ENCODE measurements around the gene C1QTNF8. TPM values are rescaled to one million over a fixed set of nuclear protein-coding genes. Genes with fewer than 3 reads are reported as not detected.

Gene C1QTNF8
- total and polyA plus RNA-seq, 11 donors, result not detected

GRCh38 chr16:1103636-1103980 is 7.6 kb upstream of the C1QTNF8 start:
- intact Hi-C loops (cut with DNase I), result loop anchor here in 4 of 10 donors (1.0 to 2.0 kb wide), 4 partner anchors 47 to 392 kb away; no protein-coding TSS in a partner anchor
- Histone ChIP-seq H3K4me3 (no peak overlapping the region), H3K9me3 (no peaks in the 10 kb centered on the region), H3K4me1 (peaks cover 0 to 14% (median 6%) of the 10 kb centered on the region in 12 donors), H3K36me3 (no peaks in the 10 kb centered on the region), H3K27me3 (peaks cover 15 to 74% (median 29%) of the 10 kb centered on the region in 9 donors), H3K27ac (no peak overlapping the region)
- TF ChIP-seq CTCF (IDR thresholded peaks at IDR 0.05) (no peak), POLR2A (IDR thresholded peaks at IDR 0.05) (no peak)
- DNase-seq (no peak), ATAC-seq (no peak)
- WGBS, 4 donors, result 28 to 39% (median 30%) methylated on average over 5 to 11 of the region's 11 CpGs

- no peaks in the 10 kb centered on the region for H3K9me3 ChIP-seq
- no peaks in the 10 kb centered on the region for H3K36me3 ChIP-seq
- intact Hi-C loops (cut with DNase I), result loop anchor here in 4 of 10 donors (1.0 to 2.0 kb wide), 5 partner anchors 46 to 392 kb away; no protein-coding TSS in a partner anchor
- H3K4me1 ChIP-seq, result peaks cover 0 to 20% (median 10%) of the 10 kb centered on the region in 12 donors
- DNase-seq, result peak in 4 of 5 donors; percentile 46 to 85 (median 56)
- TF ChIP-seq CTCF (IDR thresholded peaks at IDR 0.05), result peak; percentile 52 to 75 (median 64)
- TF ChIP-seq POLR2A (IDR thresholded peaks at IDR 0.05), result no peak
- peaks cover 14 to 73% (median 27%) of the 10 kb centered on the region in 9 donors for H3K27me3 ChIP-seq
- H3K4me3 ChIP-seq, result peak overlapping the region in 4 of 12 donors; percentile 14 to 33 (median 24)
- ATAC-seq, result peak in 2 of 4 donors; percentile 34 to 50
- WGBS, 4 donors, result 2 to 6% (median 4%) methylated on average over 23 to 61 of the region's 61 CpGs
- no peak overlapping the region for H3K27ac ChIP-seq
Measured at GRCh38 chr16:1102921-1103635, 7.0 kb upstream of the C1QTNF8 start.

- Histone ChIP-seq H3K9me3 (no peaks in the 10 kb centered on the region), H3K27me3 (peaks cover 8 to 70% (median 21%) of the 10 kb centered on the region in 9 donors), H3K27ac (no peak overlapping the region), H3K4me3 (no peak overlapping the region), H3K36me3 (no peaks in the 10 kb centered on the region), H3K4me1 (peaks cover 0 to 27% (median 14%) of the 10 kb centered on the region in 12 donors)
- no peak for DNase-seq
- ATAC-seq, result no peak
- 49 to 66% (median 60%) methylated on average over 17 to 26 of the region's 26 CpGs for WGBS, 4 donors
- intact Hi-C loops (cut with DNase I), result loop anchor here in 4 of 10 donors (1.0 to 2.0 kb wide), 3 partner anchors 45 to 290 kb away; no protein-coding TSS in a partner anchor
- TF ChIP-seq POLR2A (IDR thresholded peaks at IDR 0.05), result no peak
- no peak for TF ChIP-seq CTCF (IDR thresholded peaks at IDR 0.05)
Measured at GRCh38 chr16:1102333-1102700, 6.3 kb upstream of the C1QTNF8 start.

GRCh38 chr16:1101573-1102332 is 5.7 kb upstream of the C1QTNF8 start:
- WGBS, 4 donors, result 61 to 75% (median 66%) methylated on average over 17 to 25 of the region's 25 CpGs
- peaks cover 0 to 33% (median 19%) of the 10 kb centered on the region in 12 donors for H3K4me1 ChIP-seq
- no peak for ATAC-seq
- TF ChIP-seq POLR2A (IDR thresholded peaks at IDR 0.05) (no peak), CTCF (IDR thresholded peaks at IDR 0.05) (no peak)
- no peaks in the 10 kb centered on the region for H3K9me3 ChIP-seq
- H3K27me3 ChIP-seq, result peaks cover 8 to 64% (median 17%) of the 10 kb centered on the region in 9 donors
- intact Hi-C loops (cut with DNase I), result loop anchor here in 5 of 10 donors (1.0 to 2.0 kb wide), 4 partner anchors 23 to 289 kb away; no protein-coding TSS in a partner anchor
- no peak overlapping the region for H3K27ac ChIP-seq
- no peaks in the 10 kb centered on the region for H3K36me3 ChIP-seq
- H3K4me3 ChIP-seq, result no peak overlapping the region
- DNase-seq, result no peak
